Retinal pigment epithelial cell (primary cell): ENCODE measurements around the gene USF1.

Source experiments
- DNase-seq: peaks from one replicate; pipeline ENCODE4 v3.0.0-alpha.2; 2010; ENCODE audit warnings: low read depth
- H3K4me3 ChIP-seq: 2 replicates; pipeline ENCODE4 v1.5.1; 2011; ENCODE audit warnings: mild to moderate bottlenecking, low read length, control low read depth, moderate library complexity
- CTCF ChIP-seq: conservative IDR thresholded peaks from 2 replicates; pipeline ENCODE4 v1.5.1; 2011; ENCODE audit warnings: low read depth, low read length, control low read depth, inconsistent platforms

Gene USF1

DNA sequence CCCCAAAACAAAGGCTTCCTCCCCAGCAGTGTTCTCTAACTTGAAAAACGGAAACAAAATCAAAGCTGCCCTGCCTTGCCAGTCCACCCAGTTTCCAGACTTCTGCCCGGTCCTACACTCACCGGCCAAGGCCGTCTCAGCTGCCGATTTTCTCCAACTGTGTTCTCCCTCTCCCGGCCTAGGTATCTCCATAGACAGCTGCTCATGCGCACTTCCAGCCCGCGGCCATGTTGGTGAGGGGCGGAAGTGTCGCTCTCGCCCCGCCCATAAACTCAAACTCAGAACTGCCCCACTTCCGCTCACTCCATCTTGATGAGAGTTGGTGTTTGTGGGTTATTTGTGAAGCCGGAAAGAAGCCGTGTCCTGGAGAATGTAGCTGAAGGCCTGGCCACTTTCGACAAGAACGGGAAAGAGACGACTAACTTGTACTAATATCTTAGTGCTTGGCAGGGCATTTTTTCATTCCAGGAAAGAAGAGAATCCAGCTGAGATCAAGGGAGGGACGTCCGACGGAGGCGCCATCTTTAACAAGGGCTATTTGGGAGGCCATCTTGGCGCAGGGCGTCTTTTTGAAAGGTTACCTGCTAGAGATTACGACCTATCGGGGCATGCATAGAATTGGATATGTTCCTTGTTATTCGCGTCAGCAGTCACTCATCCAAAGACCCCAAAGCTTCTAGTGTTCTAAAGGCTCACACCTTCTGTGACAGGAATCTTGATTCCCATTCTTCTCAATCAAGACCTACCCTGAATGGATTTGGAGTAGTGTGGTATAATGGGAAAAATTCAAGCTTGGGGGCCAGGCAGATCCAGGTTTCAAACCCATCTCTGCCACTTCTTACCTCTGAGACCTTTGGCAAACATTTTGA, at the start of gene USF1:
TSS of gene USF1 (minus strand) at position 242 of the 869 bp plus-strand sequence. CDS start 2,702 bp downstream, outside the sequence.
- peak; percentile 84 for DNase-seq
- peak within 1 kb of the TSS; percentile 95 for H3K4me3 ChIP-seq
- no peak for TF ChIP-seq CTCF

DNA sequence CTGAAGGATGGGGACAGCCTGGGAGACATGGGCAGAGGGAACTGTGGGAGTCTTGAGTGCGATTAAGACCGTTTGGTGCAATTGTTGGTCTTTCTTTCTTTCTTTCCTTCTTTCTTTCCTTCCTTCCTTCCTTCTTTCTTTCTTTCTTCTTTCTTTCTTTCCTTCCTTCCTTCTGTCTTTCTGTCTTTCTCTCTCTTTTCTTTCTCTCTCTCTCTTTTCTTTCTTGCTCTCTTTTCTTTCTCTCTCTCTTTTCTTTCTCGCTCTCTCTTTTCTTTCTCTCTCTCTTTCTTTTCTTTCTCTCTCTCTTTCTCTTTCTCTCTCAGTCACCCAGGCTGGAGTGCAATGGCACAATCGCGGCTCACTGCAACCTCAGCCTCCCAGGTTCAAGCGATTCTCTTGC, 49.5 kb upstream of the USF1 start:
- no peak for TF ChIP-seq CTCF
- DNase-seq: no peak
- no peak overlapping the region for H3K4me3 ChIP-seq

DNA sequence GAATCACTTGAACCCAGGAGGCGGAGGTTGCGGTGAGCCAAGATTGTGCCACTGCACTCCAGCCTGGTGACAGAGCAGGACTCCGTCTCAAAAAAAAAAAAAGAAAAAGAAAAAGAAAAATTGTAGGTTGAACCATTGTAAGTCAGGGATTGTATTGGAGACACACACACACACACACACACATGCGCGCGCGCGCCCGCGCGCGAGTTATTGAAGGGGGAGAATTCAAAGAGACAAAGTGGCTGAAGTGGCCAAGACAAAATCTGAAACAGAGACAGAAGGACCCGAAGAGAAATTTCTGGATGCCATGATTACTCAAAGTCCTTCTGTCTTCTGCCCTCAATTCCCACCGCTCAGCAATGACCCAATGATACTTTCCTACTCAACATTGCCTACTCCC, 48.7 kb upstream of the USF1 start:
- no peak for TF ChIP-seq CTCF
- no peak overlapping the region for H3K4me3 ChIP-seq
- DNase-seq: no peak

GRCh38 chr1:161092621-161093028, 46.8 kb upstream of the USF1 start:
- DNase-seq: no peak
- H3K4me3 ChIP-seq: no peak overlapping the region
- TF ChIP-seq CTCF: no peak

DNA sequence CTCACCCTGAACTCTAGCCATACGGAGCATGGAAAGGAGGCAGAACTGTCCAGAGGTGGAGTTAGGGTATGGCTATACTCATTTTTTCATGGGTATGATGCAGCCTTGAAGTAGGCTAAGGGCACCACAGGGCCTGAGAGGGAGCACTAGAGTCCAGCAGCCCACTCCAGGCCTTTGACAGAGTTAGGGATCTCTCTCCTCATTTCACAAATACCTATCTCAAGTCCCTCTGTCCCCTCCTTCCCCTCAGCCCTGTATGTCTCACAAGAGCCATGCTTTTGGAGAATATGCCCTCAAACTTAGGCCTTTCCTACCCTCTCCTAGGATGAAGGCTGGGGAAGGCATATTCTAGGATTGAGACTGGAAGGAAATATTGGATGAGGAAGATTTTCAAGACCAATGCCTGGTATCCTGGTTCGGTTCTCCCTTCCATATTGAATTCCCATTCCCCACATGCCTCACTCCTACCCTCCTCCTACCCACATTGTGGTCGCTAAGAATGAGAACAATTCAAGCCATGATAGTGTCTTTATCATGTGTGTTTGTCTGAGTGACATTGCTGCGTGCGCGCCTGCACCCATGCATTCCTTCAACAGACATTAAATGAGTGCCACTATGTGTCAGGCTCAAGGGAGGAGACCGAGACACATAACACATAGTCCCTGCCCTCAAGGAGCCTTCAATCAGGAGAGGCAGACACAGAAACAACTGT, 46.2 kb upstream of the USF1 start:
- no peak for DNase-seq
- H3K4me3 ChIP-seq: no peak overlapping the region
- TF ChIP-seq CTCF: no peak

GRCh38 chr1:161091093-161091492, 45.3 kb upstream of the USF1 start:
- no peak overlapping the region for H3K4me3 ChIP-seq
- no peak for TF ChIP-seq CTCF
- DNase-seq: no peak
